ENCODE results near the gene C1QTNF6.

DNA sequence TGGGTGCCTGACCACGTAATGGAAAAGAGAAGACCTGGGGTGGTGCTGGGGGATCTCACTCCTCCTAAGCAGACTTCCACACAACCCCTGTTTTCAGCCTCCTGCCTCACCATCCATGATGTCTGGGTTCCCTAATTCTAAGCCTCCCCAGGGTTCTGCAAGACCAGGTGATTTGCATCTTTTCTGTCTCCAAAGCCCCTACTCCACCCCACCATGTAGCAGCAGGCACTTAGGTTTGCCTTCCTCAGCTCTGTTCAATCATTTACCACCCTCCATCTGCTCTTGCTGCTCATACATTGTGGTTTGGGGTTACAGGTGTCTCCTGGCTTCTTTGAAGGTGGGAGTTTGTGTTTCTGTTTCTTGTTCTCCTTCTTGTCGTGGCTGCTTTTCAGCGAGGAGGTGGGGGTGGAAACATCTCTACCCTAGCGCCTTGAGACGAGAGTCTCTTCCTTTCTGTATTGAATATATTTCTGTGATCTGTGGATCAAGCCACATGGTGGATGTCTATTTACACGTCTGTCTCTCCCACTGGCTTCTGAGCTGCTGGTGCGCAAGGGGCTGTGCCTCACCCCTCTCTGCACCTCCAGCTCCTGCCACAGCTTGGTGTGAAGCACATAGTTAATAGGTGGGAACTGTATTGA lies 30.8 kb upstream of the C1QTNF6 start:
- TF ChIP-seq, protein P1, sequence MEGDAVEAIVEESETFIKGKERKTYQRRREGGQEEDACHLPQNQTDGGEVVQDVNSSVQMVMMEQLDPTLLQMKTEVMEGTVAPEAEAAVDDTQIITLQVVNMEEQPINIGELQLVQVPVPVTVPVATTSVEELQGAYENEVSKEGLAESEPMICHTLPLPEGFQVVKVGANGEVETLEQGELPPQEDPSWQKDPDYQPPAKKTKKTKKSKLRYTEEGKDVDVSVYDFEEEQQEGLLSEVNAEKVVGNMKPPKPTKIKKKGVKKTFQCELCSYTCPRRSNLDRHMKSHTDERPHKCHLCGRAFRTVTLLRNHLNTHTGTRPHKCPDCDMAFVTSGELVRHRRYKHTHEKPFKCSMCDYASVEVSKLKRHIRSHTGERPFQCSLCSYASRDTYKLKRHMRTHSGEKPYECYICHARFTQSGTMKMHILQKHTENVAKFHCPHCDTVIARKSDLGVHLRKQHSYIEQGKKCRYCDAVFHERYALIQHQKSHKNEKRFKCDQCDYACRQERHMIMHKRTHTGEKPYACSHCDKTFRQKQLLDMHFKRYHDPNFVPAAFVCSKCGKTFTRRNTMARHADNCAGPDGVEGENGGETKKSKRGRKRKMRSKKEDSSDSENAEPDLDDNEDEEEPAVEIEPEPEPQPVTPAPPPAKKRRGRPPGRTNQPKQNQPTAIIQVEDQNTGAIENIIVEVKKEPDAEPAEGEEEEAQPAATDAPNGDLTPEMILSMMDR (IDR thresholded peaks at IDR 0.05) = no peak
- no peak for TF ChIP-seq POLR2A (IDR thresholded peaks at IDR 0.05)

Data from adrenal gland (tissue), 5 donors.